GM12872 (cell line): Measurements from ENCODE around the gene RAB4A.

ENCODE experiments used
- CTCF ChIP-seq: IDR thresholded peaks from 3 replicates; pipeline ENCODE4 v1.5.1; 2011; ENCODE audit warnings: low read depth, mild to moderate bottlenecking, low read length, moderate library complexity; ENCODE audit not compliant: insufficient read depth

The RAB4A gene

GRCh38 chr1:229354226-229354625, 83.3 kb downstream of the RAB4A start:
- TF ChIP-seq CTCF = no peak
